ENCODE measurements around the gene DPH6. TPM values are rescaled to one million over a fixed set of nuclear protein-coding genes. Genes with fewer than 3 reads are reported as not detected.

The DPH6 gene
- total RNA-seq, 1 experiment from 2014 or later = 5.3 TPM

DNA sequence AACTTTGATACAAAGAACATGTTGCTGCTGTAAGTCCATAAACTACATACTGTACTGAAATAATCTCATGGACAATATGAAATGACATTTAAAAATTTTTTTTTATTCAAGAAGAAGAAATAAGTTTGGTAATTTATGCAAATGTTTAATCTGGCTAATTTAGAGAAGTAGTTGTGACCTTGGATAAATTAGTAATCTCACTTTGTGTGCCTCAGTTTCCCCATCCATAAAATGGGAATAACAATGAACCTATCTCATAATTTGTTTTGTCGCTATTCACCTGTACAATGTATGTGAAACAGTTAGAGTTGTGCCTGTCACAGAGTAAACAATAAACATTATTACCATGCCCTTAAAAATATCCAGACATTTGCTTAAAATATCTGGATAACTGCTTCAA is 15.3 kb upstream of the DPH6 start:
- Mint-ChIP-seq H3K27ac (ENCODE audit: unreplicated experiment) (no peak overlapping the region), H3K4me3 (ENCODE audit: low read depth, unreplicated experiment) (no peak overlapping the region), H3K4me1 (ENCODE audit: low read depth, unreplicated experiment) (peaks cover 9% of the 10 kb centered on the region), H3K9me3 (ENCODE audit: low read depth, unreplicated experiment) (no peaks in the 10 kb centered on the region), H3K27me3 (ENCODE audit: unreplicated experiment) (no peaks in the 10 kb centered on the region), H3K36me3 (ENCODE audit: insufficient read depth, unreplicated experiment) (no peaks in the 10 kb centered on the region)
- intact Hi-C loops (cut with micrococcal nuclease; ENCODE audit: unreplicated experiment) = no loop called here
- TF ChIP-seq, protein P1, sequence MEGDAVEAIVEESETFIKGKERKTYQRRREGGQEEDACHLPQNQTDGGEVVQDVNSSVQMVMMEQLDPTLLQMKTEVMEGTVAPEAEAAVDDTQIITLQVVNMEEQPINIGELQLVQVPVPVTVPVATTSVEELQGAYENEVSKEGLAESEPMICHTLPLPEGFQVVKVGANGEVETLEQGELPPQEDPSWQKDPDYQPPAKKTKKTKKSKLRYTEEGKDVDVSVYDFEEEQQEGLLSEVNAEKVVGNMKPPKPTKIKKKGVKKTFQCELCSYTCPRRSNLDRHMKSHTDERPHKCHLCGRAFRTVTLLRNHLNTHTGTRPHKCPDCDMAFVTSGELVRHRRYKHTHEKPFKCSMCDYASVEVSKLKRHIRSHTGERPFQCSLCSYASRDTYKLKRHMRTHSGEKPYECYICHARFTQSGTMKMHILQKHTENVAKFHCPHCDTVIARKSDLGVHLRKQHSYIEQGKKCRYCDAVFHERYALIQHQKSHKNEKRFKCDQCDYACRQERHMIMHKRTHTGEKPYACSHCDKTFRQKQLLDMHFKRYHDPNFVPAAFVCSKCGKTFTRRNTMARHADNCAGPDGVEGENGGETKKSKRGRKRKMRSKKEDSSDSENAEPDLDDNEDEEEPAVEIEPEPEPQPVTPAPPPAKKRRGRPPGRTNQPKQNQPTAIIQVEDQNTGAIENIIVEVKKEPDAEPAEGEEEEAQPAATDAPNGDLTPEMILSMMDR (IDR thresholded peaks at IDR 0.05; ENCODE audit: unreplicated experiment) = no peak
- CTCF ChIA-PET = no interaction called here
- no peak for DNase-seq
- no TSS peak for BruUV-seq (replicated peaks)

DNA sequence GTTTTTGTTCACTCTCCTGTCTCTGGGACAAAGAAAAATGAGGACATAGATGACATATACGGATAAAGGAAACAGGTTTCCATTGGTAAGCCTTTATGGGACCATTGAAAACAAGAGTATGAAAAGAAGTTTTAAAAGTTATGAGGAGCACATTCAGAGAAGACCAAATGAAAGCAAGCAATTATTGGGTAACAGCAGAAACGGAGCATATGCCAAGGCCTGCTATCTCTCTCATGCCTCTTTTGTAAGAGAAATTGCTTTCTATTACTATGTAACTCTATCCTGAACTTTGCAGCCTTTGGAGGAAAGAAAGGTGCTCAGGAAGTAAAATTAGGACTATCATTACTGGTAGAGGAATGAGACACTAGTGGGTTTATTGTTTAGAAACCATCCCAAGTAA is 14.9 kb upstream of the DPH6 start:
- peaks cover 9% of the 10 kb centered on the region for H3K4me1 Mint-ChIP-seq (ENCODE audit: low read depth, unreplicated experiment)
- no peaks in the 10 kb centered on the region for H3K36me3 Mint-ChIP-seq (ENCODE audit: insufficient read depth, unreplicated experiment)
- no TSS peak for BruUV-seq (replicated peaks)
- DNase-seq = no peak
- CTCF ChIA-PET = no interaction called here
- TF ChIP-seq, protein P1 (IDR thresholded peaks at IDR 0.05; ENCODE audit: unreplicated experiment) = no peak
- no peak overlapping the region for H3K27ac Mint-ChIP-seq (ENCODE audit: unreplicated experiment)
- H3K27me3 Mint-ChIP-seq (ENCODE audit: unreplicated experiment) = no peaks in the 10 kb centered on the region
- H3K9me3 Mint-ChIP-seq (ENCODE audit: low read depth, unreplicated experiment) = no peaks in the 10 kb centered on the region
- intact Hi-C loops (cut with micrococcal nuclease; ENCODE audit: unreplicated experiment) = no loop called here
- H3K4me3 Mint-ChIP-seq (ENCODE audit: low read depth, unreplicated experiment) = no peak overlapping the region

DNA sequence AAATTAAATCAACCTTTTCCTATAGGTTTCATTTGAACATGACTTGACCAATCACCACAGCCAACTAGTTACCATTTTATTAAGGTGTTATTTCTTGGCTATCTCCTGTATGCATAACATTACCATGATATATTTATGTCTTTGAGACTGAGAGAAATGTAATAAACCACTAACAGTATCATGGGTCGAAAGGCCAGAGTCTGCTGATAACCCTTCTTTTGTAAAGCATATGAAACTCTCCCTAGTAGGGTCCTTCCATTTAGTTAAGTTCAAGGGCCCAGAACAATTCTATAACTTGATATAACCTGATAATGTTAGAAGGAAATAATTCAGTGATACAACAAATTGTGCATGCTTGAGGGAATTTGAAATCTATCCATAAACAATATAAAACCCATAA is 14.3 kb upstream of the DPH6 start:
- DNase-seq = no peak
- Mint-ChIP-seq H3K4me3 (ENCODE audit: low read depth, unreplicated experiment) (no peak overlapping the region), H3K4me1 (ENCODE audit: low read depth, unreplicated experiment) (peaks cover 9% of the 10 kb centered on the region), H3K36me3 (ENCODE audit: insufficient read depth, unreplicated experiment) (no peaks in the 10 kb centered on the region), H3K9me3 (ENCODE audit: low read depth, unreplicated experiment) (no peaks in the 10 kb centered on the region), H3K27me3 (ENCODE audit: unreplicated experiment) (no peaks in the 10 kb centered on the region), H3K27ac (ENCODE audit: unreplicated experiment) (no peak overlapping the region)
- CTCF ChIA-PET = no interaction called here
- intact Hi-C loops (cut with micrococcal nuclease; ENCODE audit: unreplicated experiment) = no loop called here
- TF ChIP-seq, protein P1 (IDR thresholded peaks at IDR 0.05; ENCODE audit: unreplicated experiment) = no peak
- BruUV-seq (replicated peaks) = no TSS peak

DNA sequence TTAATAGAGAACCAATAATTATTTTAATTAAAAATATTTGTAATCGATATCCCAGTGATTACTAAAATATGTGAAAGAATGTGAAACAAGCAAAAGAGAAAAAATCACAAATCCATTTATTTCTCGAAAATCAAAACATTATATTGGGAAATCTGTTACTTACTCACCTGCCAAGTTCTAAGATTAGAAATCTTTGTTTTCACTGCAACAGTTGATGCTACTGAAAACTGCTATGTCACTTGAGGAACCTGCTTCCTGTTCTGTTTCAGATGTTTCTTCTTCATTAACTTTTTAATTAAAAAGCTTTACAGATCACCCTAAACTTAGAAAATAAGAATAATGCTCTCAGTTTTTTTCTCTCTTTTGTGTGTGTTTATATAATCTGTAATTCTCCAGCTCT is 13.7 kb upstream of the DPH6 start:
- H3K4me1 Mint-ChIP-seq (ENCODE audit: low read depth, unreplicated experiment) = peaks cover 9% of the 10 kb centered on the region
- TF ChIP-seq, protein P1 (IDR thresholded peaks at IDR 0.05; ENCODE audit: unreplicated experiment) = no peak
- no peaks in the 10 kb centered on the region for H3K27me3 Mint-ChIP-seq (ENCODE audit: unreplicated experiment)
- no peaks in the 10 kb centered on the region for H3K36me3 Mint-ChIP-seq (ENCODE audit: insufficient read depth, unreplicated experiment)
- BruUV-seq (replicated peaks) = no TSS peak
- no peak overlapping the region for H3K4me3 Mint-ChIP-seq (ENCODE audit: low read depth, unreplicated experiment)
- no peak overlapping the region for H3K27ac Mint-ChIP-seq (ENCODE audit: unreplicated experiment)
- no peak for DNase-seq
- no peaks in the 10 kb centered on the region for H3K9me3 Mint-ChIP-seq (ENCODE audit: low read depth, unreplicated experiment)
- CTCF ChIA-PET = no interaction called here
- intact Hi-C loops (cut with micrococcal nuclease; ENCODE audit: unreplicated experiment) = no loop called here

DNA sequence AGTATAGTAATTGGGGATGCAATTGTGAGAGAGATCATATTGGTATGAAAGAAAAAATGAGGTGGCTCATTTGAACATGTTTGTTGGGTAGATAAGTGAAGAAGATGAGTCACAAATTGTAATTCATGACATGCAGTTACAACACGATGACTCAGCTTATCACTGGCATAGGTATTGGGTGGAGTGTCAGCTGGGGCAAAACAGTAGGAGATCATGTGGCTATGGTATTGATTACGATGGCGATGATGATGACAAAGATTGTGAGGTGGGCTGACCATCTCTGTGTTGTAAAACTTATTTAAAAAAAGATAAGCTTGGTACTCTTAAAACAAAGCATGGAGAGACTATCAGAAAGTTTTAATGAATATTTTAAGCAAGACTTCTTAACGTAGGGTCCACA is 11.6 kb upstream of the DPH6 start:
- peaks cover 9% of the 10 kb centered on the region for H3K4me1 Mint-ChIP-seq (ENCODE audit: low read depth, unreplicated experiment)
- no peaks in the 10 kb centered on the region for H3K27me3 Mint-ChIP-seq (ENCODE audit: unreplicated experiment)
- CTCF ChIA-PET = no interaction called here
- no peak for DNase-seq
- TF ChIP-seq, protein P1 (IDR thresholded peaks at IDR 0.05; ENCODE audit: unreplicated experiment) = no peak
- no peak overlapping the region for H3K4me3 Mint-ChIP-seq (ENCODE audit: low read depth, unreplicated experiment)
- intact Hi-C loops (cut with micrococcal nuclease; ENCODE audit: unreplicated experiment) = no loop called here
- no peaks in the 10 kb centered on the region for H3K36me3 Mint-ChIP-seq (ENCODE audit: insufficient read depth, unreplicated experiment)
- no TSS peak for BruUV-seq (replicated peaks)
- no peaks in the 10 kb centered on the region for H3K9me3 Mint-ChIP-seq (ENCODE audit: low read depth, unreplicated experiment)
- no peak overlapping the region for H3K27ac Mint-ChIP-seq (ENCODE audit: unreplicated experiment)
